Body of pancreas (tissue), 4 donors: Measurements from ENCODE around the gene ADAMTS17. TPM values are rescaled to one million over a fixed set of nuclear protein-coding genes. Genes with fewer than 3 reads are reported as not detected.
A peak's percentile ranks its signal among the peaks of the same experiment; 100 is the strongest.

Source experiments
- ATAC-seq: fragments of 150-250 bp; one replicate; pipeline ENCODE4 v1.9.1; 2016
- DNase-seq, 4 donors: peaks; one replicate each; pipeline ENCODE4 v3.0.0-alpha.2; 2019
- H3K27ac ChIP-seq, 4 donors: fragments of 200-600 bp; sonication (generic); 1 replicate in 3 of 4; 2 replicates in 1 of 4; pipeline versions ENCODE4 v1.5.1 to v1.6.1; 2016 to 2019; ENCODE audit warnings: mild to moderate bottlenecking in 1 of 4, mixed read lengths in 1 of 4, moderate library complexity in 1 of 4
- H3K27me3 ChIP-seq, 2 donors: fragments of 200-600 bp; sonication (generic); one replicate each; pipeline ENCODE4 v1.6.0; 2016; ENCODE audit warnings: mild to moderate bottlenecking in 1 of 2
- H3K36me3 ChIP-seq, 2 donors: fragments of 200-600 bp; sonication (generic); replicated peaks in 1 of 2; 2 replicates each; pipeline ENCODE4 v1.5.1; 2016; ENCODE audit warnings: low read depth in 2 of 2; ENCODE audit not compliant: insufficient read depth in 1 of 2
- H3K4me1 ChIP-seq: fragments of 200-600 bp; sonication (generic); one replicate; pipeline ENCODE4 v1.6.0; 2016
- H3K4me3 ChIP-seq, 2 donors: fragments of 200-600 bp; sonication (generic); 1 replicate in 1 of 2; 2 replicates in 1 of 2; pipeline ENCODE4 v1.5.1; 2016 to 2019
- H3K9me3 ChIP-seq, 3 donors: fragments of 200-600 bp; sonication (generic); 1 replicate in 2 of 3; 2 replicates in 1 of 3; pipeline ENCODE4 v1.5.1; 2016
- POLR2A ChIP-seq, 3 donors: fragments of 450-650 bp; IDR thresholded peaks; one replicate each; pipeline ENCODE4 v1.6.1; 2016; ENCODE audit warnings: antibody characterized with exemption in 3 of 3, mild to moderate bottlenecking in 2 of 3
- whole genome bisulfite sequencing, 2 donors: methylation state at CpG; one replicate each; pipeline ENCODE4 v1.1.5; 2017; 5-methylcytosine and 5-hydroxymethylcytosine counted together
- intact Hi-C: fragments of 100-400 bp; cut with DNase I; formaldehyde crosslinking; loops from one replicate; pipeline ENCODE4 v1.15.1; 2023
- total RNA-seq, 2 donors: library from RNA; depleted of rRNA; stranded (reverse); fragments of >200 nt; gene quantifications; one replicate each; pipeline ENCODE4 v1.1.0, GENCODE V29; 2016
- TF ChIP-seq, protein P1 (sequence below), 7 experiments: fragments of 450-650 bp in 4 of 7; fragments of 200-600 bp in 3 of 7; sonication (generic) in 3 of 7; IDR thresholded peaks; one replicate each; pipeline ENCODE4 v1.5.1; 2016 to 2019; ENCODE audit warnings: antibody characterized with exemption in 7 of 7

The ADAMTS17 gene, protein sequence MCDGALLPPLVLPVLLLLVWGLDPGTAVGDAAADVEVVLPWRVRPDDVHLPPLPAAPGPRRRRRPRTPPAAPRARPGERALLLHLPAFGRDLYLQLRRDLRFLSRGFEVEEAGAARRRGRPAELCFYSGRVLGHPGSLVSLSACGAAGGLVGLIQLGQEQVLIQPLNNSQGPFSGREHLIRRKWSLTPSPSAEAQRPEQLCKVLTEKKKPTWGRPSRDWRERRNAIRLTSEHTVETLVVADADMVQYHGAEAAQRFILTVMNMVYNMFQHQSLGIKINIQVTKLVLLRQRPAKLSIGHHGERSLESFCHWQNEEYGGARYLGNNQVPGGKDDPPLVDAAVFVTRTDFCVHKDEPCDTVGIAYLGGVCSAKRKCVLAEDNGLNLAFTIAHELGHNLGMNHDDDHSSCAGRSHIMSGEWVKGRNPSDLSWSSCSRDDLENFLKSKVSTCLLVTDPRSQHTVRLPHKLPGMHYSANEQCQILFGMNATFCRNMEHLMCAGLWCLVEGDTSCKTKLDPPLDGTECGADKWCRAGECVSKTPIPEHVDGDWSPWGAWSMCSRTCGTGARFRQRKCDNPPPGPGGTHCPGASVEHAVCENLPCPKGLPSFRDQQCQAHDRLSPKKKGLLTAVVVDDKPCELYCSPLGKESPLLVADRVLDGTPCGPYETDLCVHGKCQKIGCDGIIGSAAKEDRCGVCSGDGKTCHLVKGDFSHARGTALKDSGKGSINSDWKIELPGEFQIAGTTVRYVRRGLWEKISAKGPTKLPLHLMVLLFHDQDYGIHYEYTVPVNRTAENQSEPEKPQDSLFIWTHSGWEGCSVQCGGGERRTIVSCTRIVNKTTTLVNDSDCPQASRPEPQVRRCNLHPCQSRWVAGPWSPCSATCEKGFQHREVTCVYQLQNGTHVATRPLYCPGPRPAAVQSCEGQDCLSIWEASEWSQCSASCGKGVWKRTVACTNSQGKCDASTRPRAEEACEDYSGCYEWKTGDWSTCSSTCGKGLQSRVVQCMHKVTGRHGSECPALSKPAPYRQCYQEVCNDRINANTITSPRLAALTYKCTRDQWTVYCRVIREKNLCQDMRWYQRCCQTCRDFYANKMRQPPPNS
- total RNA-seq, result 10 to 100 TPM; 24.6 to 26.0 TPM

DNA sequence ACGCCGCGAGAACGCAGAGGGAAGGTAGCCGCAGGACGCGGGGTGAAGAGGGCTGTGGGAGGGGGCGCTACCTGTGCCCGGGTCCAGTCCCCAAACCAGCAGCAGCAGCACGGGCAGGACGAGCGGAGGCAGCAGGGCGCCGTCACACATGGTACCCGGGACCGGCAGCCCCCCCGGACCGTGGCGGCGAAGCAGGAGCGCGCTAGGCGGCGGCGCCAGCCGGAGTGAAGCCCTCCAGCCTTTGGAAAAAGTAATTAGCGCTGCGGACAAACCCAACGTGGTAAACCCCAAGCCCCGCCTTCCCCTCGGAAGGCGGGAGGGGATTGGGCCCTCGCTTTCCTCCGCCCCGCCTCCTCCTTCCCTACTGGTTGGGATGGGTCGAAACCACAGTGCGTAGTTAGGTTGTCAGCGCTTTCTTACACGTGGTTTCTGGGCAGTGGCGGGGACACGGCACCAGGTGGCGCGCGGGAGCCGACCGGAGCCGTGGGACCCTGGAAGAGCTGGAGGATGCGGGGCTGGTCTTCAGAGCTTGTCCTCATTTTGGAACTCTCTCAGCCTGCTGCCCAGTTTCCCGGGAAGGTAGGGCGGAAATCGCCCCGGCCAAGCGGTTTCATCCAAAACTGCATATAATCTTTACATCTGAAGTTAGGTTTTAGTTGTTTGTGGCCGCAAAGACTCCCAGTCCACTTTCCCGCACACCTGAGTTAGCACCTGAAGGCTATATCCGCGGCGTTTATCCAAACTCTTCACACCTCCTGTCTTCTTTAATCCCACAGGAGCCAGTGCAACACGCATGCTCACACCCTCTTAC, at the start of gene ADAMTS17:
Gene ADAMTS17 (minus strand): TSS at position 226 of the 811 bp plus-strand sequence. CDS start 76 bp downstream, at position 150.
- H3K4me3 ChIP-seq, result peak within 1 kb of the TSS; percentile 29 to 69
- peak; percentile 98 for ATAC-seq
- H3K9me3 ChIP-seq, result no peaks in the 10 kb centered on the region
- H3K27me3 ChIP-seq, result no peaks in the 10 kb centered on the region
- peak; percentile 97 for DNase-seq
- no peaks in the 10 kb centered on the region for H3K36me3 ChIP-seq
- WGBS, 2 donors, result 2 to 4% methylated on average over 10 to 50 of the region's 59 CpGs
- TF ChIP-seq POLR2A (IDR thresholded peaks at IDR 0.05), result peak; percentile 96 to 97 (median 97)
- TF ChIP-seq, protein P1, sequence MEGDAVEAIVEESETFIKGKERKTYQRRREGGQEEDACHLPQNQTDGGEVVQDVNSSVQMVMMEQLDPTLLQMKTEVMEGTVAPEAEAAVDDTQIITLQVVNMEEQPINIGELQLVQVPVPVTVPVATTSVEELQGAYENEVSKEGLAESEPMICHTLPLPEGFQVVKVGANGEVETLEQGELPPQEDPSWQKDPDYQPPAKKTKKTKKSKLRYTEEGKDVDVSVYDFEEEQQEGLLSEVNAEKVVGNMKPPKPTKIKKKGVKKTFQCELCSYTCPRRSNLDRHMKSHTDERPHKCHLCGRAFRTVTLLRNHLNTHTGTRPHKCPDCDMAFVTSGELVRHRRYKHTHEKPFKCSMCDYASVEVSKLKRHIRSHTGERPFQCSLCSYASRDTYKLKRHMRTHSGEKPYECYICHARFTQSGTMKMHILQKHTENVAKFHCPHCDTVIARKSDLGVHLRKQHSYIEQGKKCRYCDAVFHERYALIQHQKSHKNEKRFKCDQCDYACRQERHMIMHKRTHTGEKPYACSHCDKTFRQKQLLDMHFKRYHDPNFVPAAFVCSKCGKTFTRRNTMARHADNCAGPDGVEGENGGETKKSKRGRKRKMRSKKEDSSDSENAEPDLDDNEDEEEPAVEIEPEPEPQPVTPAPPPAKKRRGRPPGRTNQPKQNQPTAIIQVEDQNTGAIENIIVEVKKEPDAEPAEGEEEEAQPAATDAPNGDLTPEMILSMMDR (IDR thresholded peaks at IDR 0.05), result peak; percentile 89 to 98 (median 96)
- H3K4me1 ChIP-seq, result peaks cover 32% of the 10 kb centered on the region
- peak within 1 kb of the TSS; percentile 68 to 92 (median 89) for H3K27ac ChIP-seq
- intact Hi-C loops, result no loop called here

GRCh38 chr15:100385300-100386050, 43.7 kb upstream of the ADAMTS17 start:
- no peak for ATAC-seq
- Histone ChIP-seq H3K9me3 (peaks cover 0 to 16% (median 0%) of the 10 kb centered on the region in 3 donors), H3K27ac (no peak overlapping the region), H3K36me3 (no peaks in the 10 kb centered on the region), H3K4me1 (peaks cover 5% of the 10 kb centered on the region), H3K27me3 (no peaks in the 10 kb centered on the region), H3K4me3 (no peak overlapping the region)
- TF ChIP-seq, protein P1 (IDR thresholded peaks at IDR 0.05), result no peak
- no peak for TF ChIP-seq POLR2A (IDR thresholded peaks at IDR 0.05)
- no peak for DNase-seq
- intact Hi-C loops, result no loop called here
- 74 to 84% methylated on average over 3 of the region's 3 CpGs for WGBS, 2 donors

GRCh38 chr15:100384108-100384410, 42.3 kb upstream of the ADAMTS17 start:
- Histone ChIP-seq H3K27ac (no peak overlapping the region), H3K36me3 (no peaks in the 10 kb centered on the region), H3K9me3 (peaks cover 0 to 17% (median 0%) of the 10 kb centered on the region in 3 donors), H3K4me1 (peaks cover 5% of the 10 kb centered on the region), H3K27me3 (no peaks in the 10 kb centered on the region), H3K4me3 (no peak overlapping the region)
- no peak for ATAC-seq
- TF ChIP-seq, protein P1 (IDR thresholded peaks at IDR 0.05), result no peak
- no peak for TF ChIP-seq POLR2A (IDR thresholded peaks at IDR 0.05)
- DNase-seq, result no peak
- WGBS, 2 donors, result 37 to 56% methylated on average over 5 to 10 of the region's 10 CpGs
- intact Hi-C loops, result no loop called here
